IMR-90 (cell line): ENCODE data around the gene WASF3. TPM values are rescaled to one million over a fixed set of nuclear protein-coding genes. Genes with fewer than 3 reads are reported as not detected.

Source experiments
- ATAC-seq: fragments of 200-7000 bp; cut with Tn5 transposase; 2 replicates; pipeline ENCODE4 v1.9.1; 2020; ENCODE audit warnings: low read depth, mild to moderate bottlenecking, moderate library complexity
- BruUV-seq: library from RNA; stranded (reverse); fragments of 400-500 nt; replicated peaks from 2 replicates; lab custom pipeline; 2021; lab: Mats Ljungman, UMichigan
- CTCF ChIA-PET: fragments of 300-600 bp; formaldehyde crosslinking; extraction: SDS; loops from one replicate; lab custom pipeline; 2021; ENCODE audit warnings: antibody characterized with exemption; lab: Yijun Ruan, JAX
- POLR2A ChIA-PET: fragments of 300-600 bp; sonication (Branson Sonifier 250); formaldehyde crosslinking; loops from one replicate; lab custom pipeline; 2022; ENCODE audit warnings: antibody characterized with exemption; ENCODE audit not compliant: unreplicated experiment; lab: Charles Lee
- DNase-seq: peaks from one replicate; pipeline ENCODE4 v3.0.0; 2013
- H2AFZ ChIP-seq: replicated peaks from 2 replicates; pipeline ENCODE3; 2013; ENCODE audit warnings: low read length, mild to moderate bottlenecking; ENCODE audit not compliant: poor library complexity
- H2AK5ac ChIP-seq: 2 replicates; pipeline ENCODE4 v1.6.1; 2013; ENCODE audit warnings: low read depth, low read length, inconsistent platforms
- H2AK9ac ChIP-seq: replicated peaks from 2 replicates; pipeline ENCODE3; 2013; ENCODE audit warnings: mild to moderate bottlenecking, low read depth, low read length, moderate library complexity; ENCODE audit not compliant: poor library complexity
- H2BK120ac ChIP-seq: 2 replicates; pipeline ENCODE4 v1.6.1; 2013; ENCODE audit warnings: low read depth, low read length, inconsistent platforms
- H2BK15ac ChIP-seq: 3 replicates; pipeline ENCODE4 v1.6.1; 2013; ENCODE audit warnings: low read depth, low read length, inconsistent platforms
- H2BK20ac ChIP-seq: 2 replicates; pipeline ENCODE4 v1.6.1; 2013; ENCODE audit warnings: low read depth, mild to moderate bottlenecking, inconsistent platforms, low read length, moderate library complexity
- H2BK5ac ChIP-seq: 2 replicates; pipeline ENCODE4 v1.6.1; 2013; ENCODE audit warnings: mild to moderate bottlenecking, low read depth, low read length, inconsistent platforms; ENCODE audit not compliant: poor library complexity, severe bottlenecking
- H3K14ac ChIP-seq: replicated peaks from 2 replicates; pipeline ENCODE4 v1.6.1; 2013; ENCODE audit warnings: low read depth, low read length, inconsistent platforms
- H3K18ac ChIP-seq: 2 replicates; pipeline ENCODE4 v1.6.1; 2013; ENCODE audit warnings: low read depth, low read length, control low read depth
- H3K23ac ChIP-seq: 2 replicates; pipeline ENCODE4 v1.6.1; 2013; ENCODE audit warnings: low read depth, low read length, inconsistent platforms
- H3K27ac ChIP-seq: 2 replicates; pipeline ENCODE4 v1.5.1; 2013; ENCODE audit warnings: mild to moderate bottlenecking, control low read depth, low read length; ENCODE audit not compliant: insufficient read depth
- H3K27me3 ChIP-seq: 2 replicates; pipeline ENCODE4 v1.6.1; 2013; ENCODE audit warnings: low read length; ENCODE audit not compliant: control insufficient read depth, insufficient read depth
- H3K36me3 ChIP-seq: 2 replicates; pipeline ENCODE4 v1.6.1; 2013; ENCODE audit warnings: low read length, mixed read lengths; ENCODE audit not compliant: control insufficient read depth, insufficient read depth
- H3K4ac ChIP-seq: 2 replicates; pipeline ENCODE4 v1.6.1; 2013; ENCODE audit warnings: low read depth, low read length, inconsistent platforms
- H3K4me1 ChIP-seq: 2 replicates; pipeline ENCODE4 v1.6.1; 2013; ENCODE audit warnings: low read length, mixed read lengths; ENCODE audit not compliant: control insufficient read depth, insufficient read depth
- H3K4me2 ChIP-seq: 2 replicates; pipeline ENCODE4 v1.6.1; 2013; ENCODE audit warnings: low read depth, mild to moderate bottlenecking, control low read depth, low read length, moderate library complexity
- H3K4me3 ChIP-seq: 2 replicates; pipeline ENCODE4 v1.5.1; 2013; ENCODE audit warnings: low read depth, mild to moderate bottlenecking, control low read depth, low read length, moderate library complexity; ENCODE audit not compliant: insufficient read depth
- H3K56ac ChIP-seq: 2 replicates; pipeline ENCODE4 v1.6.1; 2013; ENCODE audit warnings: low read length, inconsistent platforms; ENCODE audit not compliant: insufficient read depth; ENCODE audit errors: extremely low read depth
- H3K79me1 ChIP-seq, 2 experiments: 2 replicates each; pipeline ENCODE4 v1.6.1; 2013; ENCODE audit warnings: low read length in 2 of 2, inconsistent platforms in 1 of 2, low read depth in 1 of 2
- H3K9ac ChIP-seq: 2 replicates; pipeline ENCODE4 v1.6.1; 2013; ENCODE audit warnings: low read depth, low read length, control low read depth
- H3K9me1 ChIP-seq: 2 replicates; pipeline ENCODE4 v1.6.1; 2013; ENCODE audit warnings: low read length, inconsistent platforms; ENCODE audit not compliant: insufficient read depth
- H3K9me3 ChIP-seq: 2 replicates; pipeline ENCODE4 v1.6.1; 2013; ENCODE audit warnings: low read length; ENCODE audit not compliant: control insufficient read depth, insufficient read depth
- H4K20me1 ChIP-seq: 2 replicates; pipeline ENCODE4 v1.6.1; 2013; ENCODE audit warnings: low read length, inconsistent platforms; ENCODE audit not compliant: insufficient read depth
- H4K5ac ChIP-seq: 2 replicates; pipeline ENCODE4 v1.6.1; 2013; ENCODE audit warnings: mild to moderate bottlenecking, low read depth, low read length, control low read depth
- H4K8ac ChIP-seq, 2 experiments: 2 replicates each; pipeline ENCODE4 v1.6.1; 2013; ENCODE audit warnings: low read depth in 2 of 2, low read length in 2 of 2, control low read depth in 1 of 2, inconsistent platforms in 1 of 2
- H4K91ac ChIP-seq: 2 replicates; pipeline ENCODE4 v1.6.1; 2013; ENCODE audit warnings: low read depth, low read length, inconsistent platforms; ENCODE audit not compliant: insufficient read depth
- RAD21 ChIP-seq: IDR thresholded peaks from 2 replicates; pipeline ENCODE4 v1.6.1; 2012; ENCODE audit warnings: low read length, improper control_type of control experiment
- whole genome bisulfite sequencing, 2 experiments: methylation state at CpG; one replicate each; pipeline versions ENCODE4 v1.1.5 to v1.1.7; 2013; ENCODE audit warnings: missing lambda C conversion rate in 2 of 2; ENCODE audit not compliant: insufficient read length in 1 of 2; ENCODE audit errors: extremely low coverage in 2 of 2; 5-methylcytosine and 5-hydroxymethylcytosine counted together
- dilution Hi-C: fragments of 300-500 bp; cut with HindIII; formaldehyde crosslinking; loops from one replicate; pipeline ENCODE4 v1.14.3; 2018; ENCODE audit warnings: low sequenced_read_pairs; ENCODE audit not compliant: unreplicated experiment
- in situ Hi-C: fragments of 300-500 bp; cut with MboI; formaldehyde crosslinking; loops from 3 replicates; pipeline ENCODE4 v1.14.3; 2019; ENCODE audit warnings: low sequenced_read_pairs, inconsistent platforms, mixed read lengths
- intact Hi-C: fragments of 100-400 bp; cut with micrococcal nuclease; formaldehyde crosslinking; loops from 2 replicates; pipeline ENCODE4 v1.10.0; 2022
- polyA plus RNA-seq, 3 experiments: library from polyadenylated mRNA; depleted of rRNA; stranded (reverse); fragments of >200 nt; gene quantifications; 2 replicates each; pipeline ENCODE4 v1.2.3, GENCODE V29; 2012; ENCODE audit warnings: low replicate concordance in 1 of 3
- total RNA-seq: library from RNA; depleted of rRNA; stranded (reverse); fragments of >200 nt; gene quantifications from 2 replicates; pipeline ENCODE4 v1.2.3, GENCODE V29; 2012

The WASF3 gene
- total and polyA plus RNA-seq, 2 of the 4 experiments (the other 2 are of a cell fraction): 4.3 to 11.4 TPM

GRCh38 chr13:26710166-26710565 is 152.7 kb downstream of the WASF3 start:
- no peak overlapping the region for H2BK20ac ChIP-seq
- H3K23ac ChIP-seq: no peak overlapping the region
- in situ Hi-C loops (loop anchor here (10.0 kb wide), 1 partner anchor 205 kb away; no protein-coding TSS in a partner anchor), intact Hi-C loops (no loop called here), dilution Hi-C loops (no loop called here)
- H4K91ac ChIP-seq: no peak overlapping the region
- no peak overlapping the region for H2BK120ac ChIP-seq
- no TSS peak for BruUV-seq
- H2AK5ac ChIP-seq: no peak overlapping the region
- H2BK15ac ChIP-seq: no peak overlapping the region
- H3K4me2 ChIP-seq: no peak overlapping the region
- POLR2A ChIA-PET: no interaction called here
- no peak overlapping the region for H2AFZ ChIP-seq
- H3K14ac ChIP-seq: no peak overlapping the region
- peaks cover 16% of the 10 kb centered on the region for H3K27me3 ChIP-seq
- H4K20me1 ChIP-seq: no peaks in the 10 kb centered on the region
- ATAC-seq (no peak), DNase-seq (no peak)
- TF ChIP-seq RAD21: no peak
- WGBS, 2 experiments: 80% methylated on average over 3 of the region's 13 CpGs; no CpG with 5 or more reads in 1 of the 2 experiments
- no peak overlapping the region for H3K18ac ChIP-seq
- no peaks in the 10 kb centered on the region for H3K9me1 ChIP-seq
- CTCF ChIA-PET: no interaction called here
- no peaks in the 10 kb centered on the region for H3K9me3 ChIP-seq
- H4K5ac ChIP-seq: no peak overlapping the region
- H3K36me3 ChIP-seq: no peaks in the 10 kb centered on the region
- no peak overlapping the region for H4K8ac ChIP-seq
- no peak overlapping the region for H3K4ac ChIP-seq
- H3K79me1 ChIP-seq: no peaks in the 10 kb centered on the region
- no peak overlapping the region for H3K27ac ChIP-seq
- no peak overlapping the region for H3K4me3 ChIP-seq
- H2BK5ac ChIP-seq: no peak overlapping the region
- H3K9ac ChIP-seq: no peak overlapping the region
- no peak overlapping the region for H3K56ac ChIP-seq
- H3K4me1 ChIP-seq: no peaks in the 10 kb centered on the region
- no peak overlapping the region for H2AK9ac ChIP-seq
